ENCODE results near the gene GDPGP1. TPM values are rescaled to one million over a fixed set of nuclear protein-coding genes. Genes with fewer than 3 reads are reported as not detected.

GDPGP1 gene
- total and polyA plus RNA-seq, 4 donors: 3.4 to 11.0 (median 5.2) TPM

GRCh38 chr15:90188914-90189748, 44.9 kb upstream of the GDPGP1 start:
- no peak overlapping the region for H3K4me3 ChIP-seq
- H3K4me1 ChIP-seq (ENCODE audit: control insufficient read depth in 5 of 5, insufficient read depth in 5 of 5, low read length in 5 of 5): peaks cover 0 to 33% (median 26%) of the 10 kb centered on the region in 5 donors
- DNase-seq (no peak), ATAC-seq (ENCODE audit: insufficient read depth, low FRiP score) (no peak)
- TF ChIP-seq CTCF (IDR thresholded peaks at IDR 0.05; ENCODE audit: control extremely low read depth, extremely low read depth): no peak
- H3K9me3 ChIP-seq (ENCODE audit: control insufficient read depth in 4 of 4, insufficient read depth in 3 of 4, low read length in 3 of 4): no peaks in the 10 kb centered on the region
- H3K27ac ChIP-seq (ENCODE audit: low read depth in 1 of 2, low read length in 1 of 2): no peak overlapping the region
- no peak overlapping the region for H3K9ac ChIP-seq (ENCODE audit: insufficient read depth in 1 of 2, low read length in 2 of 2)
- WGBS, 2 donors: 56 to 74% methylated on average over 8 of the region's 8 CpGs
- no peaks in the 10 kb centered on the region for H3K36me3 ChIP-seq (ENCODE audit: control insufficient read depth in 4 of 4, insufficient read depth in 4 of 4, low read length in 4 of 4)
- H3K27me3 ChIP-seq (ENCODE audit: control insufficient read depth in 3 of 3, insufficient read depth in 3 of 3, low read length in 2 of 3): no peaks in the 10 kb centered on the region

DNA sequence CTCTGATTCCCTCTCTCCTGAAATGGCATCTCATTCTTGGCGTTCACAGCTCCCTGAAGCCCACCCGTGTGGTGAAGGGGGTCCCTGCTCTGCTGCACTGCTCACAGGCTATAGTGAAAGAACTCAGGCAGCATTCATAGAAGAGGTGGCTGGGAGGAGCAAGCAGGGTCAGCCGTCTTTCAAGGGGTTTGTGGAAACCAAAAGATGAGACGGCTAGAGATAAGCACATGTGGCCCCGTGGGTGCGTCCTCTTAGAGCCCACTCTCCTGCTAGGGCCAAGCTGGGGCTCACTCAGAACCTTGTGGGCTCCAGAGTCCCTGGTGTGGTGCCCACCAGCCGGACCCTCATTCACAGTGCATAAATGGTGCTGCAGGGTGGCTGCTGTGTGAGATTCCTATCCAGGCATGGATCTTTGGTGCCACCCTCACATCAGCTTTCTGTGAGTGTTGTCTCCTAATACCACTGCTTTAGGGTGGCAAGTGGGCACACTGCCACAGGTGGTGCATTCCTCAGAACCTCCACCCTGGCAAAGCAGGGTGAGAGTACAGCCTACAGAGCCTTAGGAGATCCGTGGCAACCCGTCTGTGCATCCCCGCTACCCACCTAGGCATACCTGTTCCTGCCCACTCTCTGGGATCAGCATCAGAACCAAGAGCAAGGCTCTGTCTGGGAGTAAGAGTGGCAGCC, 44.1 kb upstream of the GDPGP1 start:
- no peak overlapping the region for H3K27ac ChIP-seq (ENCODE audit: low read depth in 1 of 2, low read length in 1 of 2)
- H3K4me1 ChIP-seq (ENCODE audit: control insufficient read depth in 5 of 5, insufficient read depth in 5 of 5, low read length in 5 of 5): peaks cover 0 to 28% (median 26%) of the 10 kb centered on the region in 5 donors
- H3K9me3 ChIP-seq (ENCODE audit: control insufficient read depth in 4 of 4, insufficient read depth in 3 of 4, low read length in 3 of 4): no peaks in the 10 kb centered on the region
- ATAC-seq (ENCODE audit: insufficient read depth, low FRiP score) (no peak), DNase-seq (no peak)
- H3K4me3 ChIP-seq: no peak overlapping the region
- no peak overlapping the region for H3K9ac ChIP-seq (ENCODE audit: insufficient read depth in 1 of 2, low read length in 2 of 2)
- no peaks in the 10 kb centered on the region for H3K27me3 ChIP-seq (ENCODE audit: control insufficient read depth in 3 of 3, insufficient read depth in 3 of 3, low read length in 2 of 3)
- H3K36me3 ChIP-seq (ENCODE audit: control insufficient read depth in 4 of 4, insufficient read depth in 4 of 4, low read length in 4 of 4): no peaks in the 10 kb centered on the region
- no peak for TF ChIP-seq CTCF (IDR thresholded peaks at IDR 0.05; ENCODE audit: control extremely low read depth, extremely low read depth)
- WGBS, 2 donors: 84 to 86% methylated on average over 10 of the region's 10 CpGs

GRCh38 chr15:90190606-90191343, 43.2 kb upstream of the GDPGP1 start:
- H3K9me3 ChIP-seq (ENCODE audit: control insufficient read depth in 4 of 4, insufficient read depth in 3 of 4, low read length in 3 of 4): no peaks in the 10 kb centered on the region
- 88 to 90% methylated on average over 10 of the region's 10 CpGs for WGBS, 2 donors
- no peak overlapping the region for H3K4me3 ChIP-seq
- no peak overlapping the region for H3K27ac ChIP-seq (ENCODE audit: low read depth in 1 of 2, low read length in 1 of 2)
- H3K4me1 ChIP-seq (ENCODE audit: control insufficient read depth in 5 of 5, insufficient read depth in 5 of 5, low read length in 5 of 5): peaks cover 0 to 28% (median 26%) of the 10 kb centered on the region in 5 donors
- H3K9ac ChIP-seq (ENCODE audit: insufficient read depth in 1 of 2, low read length in 2 of 2): no peak overlapping the region
- DNase-seq (no peak), ATAC-seq (ENCODE audit: insufficient read depth, low FRiP score) (no peak)
- H3K36me3 ChIP-seq (ENCODE audit: control insufficient read depth in 4 of 4, insufficient read depth in 4 of 4, low read length in 4 of 4): no peaks in the 10 kb centered on the region
- H3K27me3 ChIP-seq (ENCODE audit: control insufficient read depth in 3 of 3, insufficient read depth in 3 of 3, low read length in 2 of 3): no peaks in the 10 kb centered on the region
- no peak for TF ChIP-seq CTCF (IDR thresholded peaks at IDR 0.05; ENCODE audit: control extremely low read depth, extremely low read depth)
